ENCODE data around the gene MAFF.
"Not testable (repeated sequence)": the region's sequence is repeated elsewhere in the genome, so short reads cannot be mapped to it uniquely, and the experiment has no call there.

DNA sequence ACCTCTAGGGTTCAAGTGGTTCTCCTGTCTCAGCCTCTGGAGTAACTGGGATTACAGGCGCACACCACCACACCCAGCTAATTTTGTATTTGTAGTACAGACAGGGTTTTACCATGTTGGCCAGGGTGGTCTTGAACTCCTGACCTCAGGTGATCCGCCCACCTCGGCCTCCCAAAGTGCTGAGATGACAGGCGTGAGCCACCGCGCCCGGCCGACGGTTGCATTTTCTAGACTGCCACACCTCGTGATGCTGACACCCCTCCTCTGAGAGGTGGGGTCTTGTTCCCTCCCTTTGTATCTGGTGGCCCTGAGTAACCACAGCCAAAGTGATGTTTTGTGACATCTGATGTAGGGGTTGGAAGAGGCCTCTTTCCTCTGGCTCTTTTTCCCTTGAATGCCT is 32.1 kb downstream of the MAFF start:
- TF ChIP-seq BRF1 (IDR thresholded peaks at IDR 0.05; ENCODE audit: borderline replicate concordance, extremely low read depth, insufficient read length) = not testable (repeated sequence)
- TF ChIP-seq, protein P1, sequence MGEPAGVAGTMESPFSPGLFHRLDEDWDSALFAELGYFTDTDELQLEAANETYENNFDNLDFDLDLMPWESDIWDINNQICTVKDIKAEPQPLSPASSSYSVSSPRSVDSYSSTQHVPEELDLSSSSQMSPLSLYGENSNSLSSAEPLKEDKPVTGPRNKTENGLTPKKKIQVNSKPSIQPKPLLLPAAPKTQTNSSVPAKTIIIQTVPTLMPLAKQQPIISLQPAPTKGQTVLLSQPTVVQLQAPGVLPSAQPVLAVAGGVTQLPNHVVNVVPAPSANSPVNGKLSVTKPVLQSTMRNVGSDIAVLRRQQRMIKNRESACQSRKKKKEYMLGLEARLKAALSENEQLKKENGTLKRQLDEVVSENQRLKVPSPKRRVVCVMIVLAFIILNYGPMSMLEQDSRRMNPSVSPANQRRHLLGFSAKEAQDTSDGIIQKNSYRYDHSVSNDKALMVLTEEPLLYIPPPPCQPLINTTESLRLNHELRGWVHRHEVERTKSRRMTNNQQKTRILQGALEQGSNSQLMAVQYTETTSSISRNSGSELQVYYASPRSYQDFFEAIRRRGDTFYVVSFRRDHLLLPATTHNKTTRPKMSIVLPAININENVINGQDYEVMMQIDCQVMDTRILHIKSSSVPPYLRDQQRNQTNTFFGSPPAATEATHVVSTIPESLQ (CRISPR knock-in tag; IDR thresholded peaks at IDR 0.05) = not testable (repeated sequence)
- TF ChIP-seq, protein P2, sequence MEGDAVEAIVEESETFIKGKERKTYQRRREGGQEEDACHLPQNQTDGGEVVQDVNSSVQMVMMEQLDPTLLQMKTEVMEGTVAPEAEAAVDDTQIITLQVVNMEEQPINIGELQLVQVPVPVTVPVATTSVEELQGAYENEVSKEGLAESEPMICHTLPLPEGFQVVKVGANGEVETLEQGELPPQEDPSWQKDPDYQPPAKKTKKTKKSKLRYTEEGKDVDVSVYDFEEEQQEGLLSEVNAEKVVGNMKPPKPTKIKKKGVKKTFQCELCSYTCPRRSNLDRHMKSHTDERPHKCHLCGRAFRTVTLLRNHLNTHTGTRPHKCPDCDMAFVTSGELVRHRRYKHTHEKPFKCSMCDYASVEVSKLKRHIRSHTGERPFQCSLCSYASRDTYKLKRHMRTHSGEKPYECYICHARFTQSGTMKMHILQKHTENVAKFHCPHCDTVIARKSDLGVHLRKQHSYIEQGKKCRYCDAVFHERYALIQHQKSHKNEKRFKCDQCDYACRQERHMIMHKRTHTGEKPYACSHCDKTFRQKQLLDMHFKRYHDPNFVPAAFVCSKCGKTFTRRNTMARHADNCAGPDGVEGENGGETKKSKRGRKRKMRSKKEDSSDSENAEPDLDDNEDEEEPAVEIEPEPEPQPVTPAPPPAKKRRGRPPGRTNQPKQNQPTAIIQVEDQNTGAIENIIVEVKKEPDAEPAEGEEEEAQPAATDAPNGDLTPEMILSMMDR (IDR thresholded peaks at IDR 0.05 in 2 of 3, conservative IDR thresholded peaks at IDR 0.05 in 1 of 3; ENCODE audit: insufficient read depth in 2 of 3, low read depth in 1 of 3, low read length in 3 of 3) = not testable (repeated sequence)
